GM12875 (cell line): ENCODE measurements around the gene ZFPM1.

Source experiments
- H3K4me3 ChIP-seq: one replicate; pipeline ENCODE4 v1.5.1; 2011; ENCODE audit warnings: low read depth, low read length, control low read depth
- CTCF ChIP-seq: IDR thresholded peaks from 2 replicates; pipeline ENCODE4 v1.5.1; 2011; ENCODE audit warnings: low read depth, mild to moderate bottlenecking, control low read depth, inconsistent platforms, low read length, moderate library complexity, borderline replicate concordance; ENCODE audit not compliant: insufficient read depth

The ZFPM1 gene

GRCh38 chr16:88413631-88414030 lies 39.4 kb upstream of the ZFPM1 start:
- TF ChIP-seq CTCF: no peak
- H3K4me3 ChIP-seq: no peak overlapping the region

GRCh38 chr16:88414521-88415380 lies 38.3 kb upstream of the ZFPM1 start:
- TF ChIP-seq CTCF: no peak
- H3K4me3 ChIP-seq: no peak overlapping the region

GRCh38 chr16:88415381-88415705 lies 37.7 kb upstream of the ZFPM1 start:
- no peak overlapping the region for H3K4me3 ChIP-seq
- no peak for TF ChIP-seq CTCF

DNA sequence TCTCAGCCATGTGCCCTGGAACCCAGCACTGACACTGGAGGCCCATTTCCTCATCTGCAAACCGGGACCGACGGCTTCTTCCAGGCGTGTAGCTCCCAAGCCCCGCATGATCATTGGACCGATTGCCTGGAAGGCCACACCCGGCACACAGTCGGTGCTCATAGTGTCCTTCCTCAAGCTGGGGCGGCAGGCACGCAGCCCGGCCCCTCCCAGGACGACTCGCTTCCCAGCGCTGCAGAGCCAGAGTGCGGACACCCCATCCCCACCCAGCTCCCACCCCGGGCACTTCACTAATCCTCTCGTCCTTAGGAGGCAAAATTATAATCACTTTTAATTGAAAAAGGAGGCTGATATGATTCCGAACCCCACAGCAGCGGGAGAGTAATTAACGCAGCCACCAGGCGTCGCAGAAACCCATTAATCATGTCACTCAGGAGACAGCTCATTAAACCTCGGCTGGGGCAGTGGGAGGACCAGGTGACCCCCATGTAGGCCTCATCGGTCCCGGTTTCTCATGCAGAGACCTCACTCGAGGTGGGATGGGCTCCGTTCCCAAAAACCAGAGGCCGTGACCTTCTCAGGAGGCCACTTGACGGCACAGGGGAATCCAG lies 37.3 kb upstream of the ZFPM1 start:
- no peak overlapping the region for H3K4me3 ChIP-seq
- TF ChIP-seq CTCF: no peak

DNA sequence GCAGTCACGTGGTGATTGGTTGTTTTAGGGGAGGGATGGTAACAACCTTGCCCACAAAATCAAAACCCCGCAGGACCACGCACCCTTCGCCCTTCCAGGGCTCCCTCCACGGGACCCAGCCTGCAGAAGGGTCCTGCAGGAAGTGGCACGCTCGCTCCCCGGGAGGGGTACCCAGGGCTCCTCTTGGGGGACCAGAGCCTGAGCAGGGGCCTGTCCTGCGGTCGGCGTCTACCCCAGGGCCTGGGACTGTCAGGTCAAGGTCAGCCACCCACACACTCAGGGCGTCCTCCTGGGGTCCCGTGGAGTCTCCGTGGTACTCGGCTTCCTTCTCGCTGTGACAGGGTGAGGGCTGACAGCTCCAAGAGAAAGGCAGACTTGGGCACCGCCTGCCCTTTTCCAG lies 36.4 kb upstream of the ZFPM1 start:
- no peak for TF ChIP-seq CTCF
- no peak overlapping the region for H3K4me3 ChIP-seq

DNA sequence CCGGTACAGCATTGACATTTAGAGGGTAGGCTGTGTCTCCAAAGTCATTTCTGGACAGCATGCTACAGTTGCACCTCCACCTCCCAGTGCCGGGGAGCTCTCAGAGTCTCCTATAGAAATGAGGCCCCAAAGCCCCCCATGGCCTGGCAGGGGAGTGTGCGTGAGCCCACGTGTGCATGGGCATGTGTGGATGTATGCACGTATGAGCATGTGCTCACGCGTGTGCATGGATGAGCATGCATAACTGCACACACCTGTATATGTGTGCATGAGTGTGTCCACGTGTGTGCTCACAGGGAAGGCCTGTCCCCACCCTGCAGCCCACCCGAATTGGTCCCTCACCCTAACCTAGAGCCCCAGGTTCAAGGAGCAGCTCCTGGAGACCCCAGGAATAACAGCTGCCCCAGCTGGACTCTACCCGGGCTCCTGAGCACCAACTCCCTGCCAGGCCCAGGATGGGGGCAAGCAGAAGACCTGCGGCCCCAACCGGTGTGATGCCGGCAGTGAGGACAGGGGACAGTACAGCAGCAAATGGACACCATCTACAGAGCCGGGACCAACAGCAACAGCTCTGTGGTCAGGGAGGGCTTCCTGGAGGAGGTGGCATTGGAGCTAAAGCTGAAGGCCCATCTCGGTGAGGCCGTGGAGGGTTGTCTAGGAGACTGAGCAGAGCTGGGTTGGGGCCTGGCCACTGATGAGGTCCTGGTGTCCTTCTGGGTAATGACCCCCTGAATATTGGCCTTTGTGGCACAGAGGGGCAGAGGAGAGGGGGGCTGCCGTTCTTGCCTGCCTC lies 35.2 kb upstream of the ZFPM1 start:
- TF ChIP-seq CTCF: no peak

More for the DNA sequence above, 35.2 kb upstream of the ZFPM1 start:
- H3K4me3 ChIP-seq: no peak overlapping the region
